Eye (tissue), 1 donor: Measurements from ENCODE around the gene PHIP.

ENCODE experiments used
- DNase-seq: peaks from one replicate; pipeline ENCODE4 v3.0.0-alpha.2; 2015

Gene PHIP

DNA sequence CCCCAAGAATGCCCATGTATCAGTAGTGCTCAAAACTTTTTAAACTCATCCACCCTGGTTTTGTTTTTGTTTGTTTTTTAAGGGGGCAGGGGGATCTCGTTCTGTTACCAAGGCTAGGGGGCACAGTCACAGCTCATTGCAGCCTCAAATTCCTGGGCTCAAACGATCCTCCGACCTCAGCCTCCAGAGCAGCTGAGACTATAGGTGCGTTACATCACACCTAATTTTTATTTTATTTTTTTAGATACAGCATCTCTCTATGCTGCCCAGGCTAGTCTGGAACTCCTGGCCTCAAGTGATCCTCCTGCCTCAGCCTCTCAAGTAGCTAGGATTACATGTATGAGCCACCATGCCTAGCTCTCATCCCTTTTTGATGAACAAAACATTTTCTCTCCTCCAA is 11.2 kb downstream of the PHIP start:
- DNase-seq = no peak

DNA sequence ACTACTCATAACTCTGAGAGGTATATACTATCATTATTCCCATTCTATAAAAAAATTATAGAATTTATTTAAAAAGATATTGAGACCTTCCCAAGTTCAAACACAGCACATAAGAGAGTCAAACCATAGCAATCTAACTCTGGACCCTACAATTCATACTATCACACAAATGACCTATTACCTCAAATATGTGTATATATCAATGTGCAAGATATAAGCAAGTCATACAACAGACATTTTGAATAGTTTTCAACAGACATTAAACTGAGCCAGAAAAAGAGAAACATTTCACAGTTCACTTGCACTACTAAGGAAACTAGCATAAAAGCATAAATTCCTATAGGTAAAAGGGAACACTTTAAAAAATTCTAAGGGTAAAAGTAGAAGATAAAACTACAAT is 11.7 kb downstream of the PHIP start:
- DNase-seq = no peak

DNA sequence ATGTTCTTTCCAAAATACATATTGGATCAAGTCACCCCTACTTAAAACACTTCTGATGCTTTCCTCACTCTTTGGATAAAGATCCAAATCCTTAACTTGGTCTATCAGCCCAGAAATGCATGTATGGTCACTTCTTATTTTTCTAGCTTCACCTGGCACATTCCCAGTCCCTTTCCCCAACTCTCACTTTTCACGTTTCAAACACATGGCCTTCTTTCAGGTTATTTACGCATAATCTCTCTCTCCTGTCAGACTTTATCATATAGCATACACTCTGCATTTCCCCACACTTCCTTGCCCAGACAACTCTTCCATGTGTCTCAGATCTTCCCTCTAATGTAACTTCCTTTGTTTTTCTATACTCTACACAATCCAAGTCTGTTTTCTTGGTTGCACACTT is 12.8 kb downstream of the PHIP start:
- DNase-seq = no peak

DNA sequence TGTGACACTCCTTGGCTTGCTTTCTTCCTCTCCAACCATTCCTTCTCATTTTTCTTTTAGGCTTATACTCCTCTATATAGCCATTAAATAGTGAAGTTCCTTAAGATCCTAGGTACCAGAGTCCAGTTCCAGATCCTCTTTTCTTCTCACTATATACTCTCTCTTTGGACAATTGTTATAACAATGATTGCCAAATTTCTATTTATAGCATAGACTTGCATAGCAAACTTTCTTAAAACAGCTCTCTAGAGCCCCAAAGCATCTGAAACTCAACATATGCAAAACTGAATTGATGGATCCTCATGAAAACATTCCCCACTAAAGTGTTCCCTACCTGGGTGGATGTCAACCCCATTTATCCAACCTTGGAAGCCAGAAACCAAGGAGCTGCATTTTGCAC is 13.4 kb downstream of the PHIP start:
- DNase-seq = no peak

DNA sequence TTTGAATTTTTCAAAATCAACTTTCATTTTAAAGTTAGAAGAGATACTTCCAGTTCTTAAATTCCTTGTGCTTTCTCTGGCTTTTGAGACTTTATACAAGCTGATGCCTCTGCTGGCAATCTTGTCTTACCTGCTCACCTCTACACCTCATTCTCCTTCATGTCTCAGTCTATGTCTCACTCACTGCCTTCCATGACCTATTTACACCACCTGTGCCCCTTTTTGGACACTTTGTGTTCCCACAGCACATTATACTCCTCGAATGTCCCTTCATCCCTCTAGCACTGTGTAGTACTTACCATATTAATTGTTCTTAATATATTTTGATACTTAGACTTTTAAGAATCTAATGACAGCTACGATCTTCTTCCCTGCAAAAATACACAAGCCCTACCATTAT is 15.3 kb downstream of the PHIP start:
- DNase-seq = no peak

DNA sequence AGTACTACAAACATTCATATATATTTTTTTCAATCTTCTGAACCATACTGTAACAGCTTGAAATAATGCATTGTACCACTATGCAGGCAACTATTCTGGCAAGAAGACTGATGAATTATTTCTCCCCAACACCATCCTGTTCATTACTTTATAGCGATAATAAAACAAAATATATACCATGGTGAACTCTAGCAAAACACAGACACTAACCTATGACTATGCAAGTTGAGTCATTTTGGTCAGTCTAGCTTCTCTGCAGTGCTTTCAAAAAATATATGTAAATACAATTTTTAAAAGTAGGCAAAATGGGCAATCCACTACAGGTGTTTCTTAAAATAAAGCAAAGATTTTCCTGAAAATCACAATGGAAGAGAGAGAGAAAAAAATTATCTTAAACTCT is 20.3 kb downstream of the PHIP start:
- DNase-seq = no peak

DNA sequence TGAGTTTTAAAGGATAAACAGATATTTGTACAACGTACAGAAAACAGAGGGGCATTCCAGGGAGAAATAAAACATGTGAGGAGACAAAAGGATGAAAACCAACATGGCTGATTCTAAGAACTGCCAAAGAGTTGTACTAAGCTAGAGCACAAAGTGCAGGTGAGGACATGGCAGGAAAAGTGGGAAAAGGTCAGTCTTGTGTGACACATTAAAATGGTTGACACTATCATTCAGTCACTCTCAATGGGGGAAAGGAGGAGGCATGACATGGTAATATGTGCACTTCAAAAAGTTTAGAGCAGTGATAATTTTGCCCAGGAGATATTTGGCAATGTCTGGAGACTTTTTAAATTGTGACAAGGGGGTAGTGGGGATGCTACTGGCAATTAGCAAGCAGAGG is 21.8 kb downstream of the PHIP start:
- no peak for DNase-seq

DNA sequence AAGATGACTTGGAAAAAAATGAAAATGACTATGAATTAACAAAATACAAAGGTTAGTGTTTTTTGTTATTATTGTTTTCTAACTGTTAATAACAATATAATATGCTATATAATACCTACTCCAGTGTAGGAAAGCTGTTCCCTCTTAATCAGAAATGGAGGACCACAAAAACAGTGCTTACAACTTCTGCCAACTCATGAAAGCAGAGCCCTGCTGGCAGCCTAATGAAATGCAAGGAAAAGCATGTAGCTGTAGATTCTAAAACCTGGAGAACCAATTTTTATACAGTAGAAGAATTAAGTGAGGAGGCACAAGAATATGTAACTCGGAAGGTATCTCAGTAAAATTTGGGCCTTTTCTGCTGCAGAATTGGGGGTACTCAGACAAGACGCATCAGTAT is 29.4 kb downstream of the PHIP start:
- DNase-seq = no peak

DNA sequence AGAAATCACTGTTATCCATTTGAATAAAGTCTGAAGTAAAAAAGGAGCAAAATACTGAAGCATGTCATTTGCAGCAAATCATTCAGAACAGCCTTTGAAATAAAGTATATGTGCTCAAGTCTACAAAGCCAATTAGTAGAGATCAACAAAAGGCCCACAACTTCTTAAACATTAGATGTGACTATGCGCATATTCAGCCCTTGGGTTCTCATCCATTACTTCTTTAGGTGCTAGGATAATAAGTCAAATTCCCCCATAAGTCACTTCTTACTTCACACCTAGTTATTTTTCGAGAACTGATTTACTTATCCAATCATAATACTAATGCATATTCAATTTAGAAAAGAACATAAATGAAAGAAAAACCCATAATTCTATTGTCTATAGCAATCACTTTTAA is 31.0 kb downstream of the PHIP start:
- DNase-seq = no peak

DNA sequence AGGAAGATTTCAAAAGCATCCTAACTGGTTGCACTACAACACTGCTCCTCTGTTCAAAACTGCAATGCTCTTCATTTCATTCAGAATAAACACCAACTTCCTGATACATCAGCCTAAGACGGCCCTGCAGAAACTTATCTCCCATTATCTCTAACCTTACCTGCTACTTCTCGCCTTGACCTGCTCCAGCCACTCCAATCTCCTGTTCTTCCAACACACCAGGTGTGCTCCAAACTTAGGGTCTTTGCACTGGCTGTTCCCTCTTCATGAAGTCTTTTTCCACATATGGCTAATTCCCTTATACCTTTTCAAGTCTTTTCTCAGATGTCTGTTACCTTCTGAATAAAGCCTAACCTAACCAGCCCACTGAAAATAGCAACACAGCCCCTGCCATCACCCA is 32.1 kb downstream of the PHIP start:
- DNase-seq = no peak

DNA sequence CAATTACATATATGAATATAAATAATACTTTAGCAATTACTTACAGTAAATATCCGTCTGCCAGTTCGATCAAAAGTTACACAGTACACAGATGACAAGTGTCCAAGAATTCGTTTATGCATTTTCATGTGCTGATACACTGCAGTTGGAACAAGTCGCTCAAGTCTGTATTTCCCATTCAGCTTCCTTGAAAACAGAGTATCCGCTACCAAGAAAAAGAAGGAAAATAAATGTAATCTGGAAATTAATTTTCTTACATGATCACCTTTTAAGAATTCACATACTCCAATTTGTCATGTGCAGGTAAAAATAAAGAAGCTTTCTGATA is 35.3 kb downstream of the PHIP start:
- DNase-seq = no peak

DNA sequence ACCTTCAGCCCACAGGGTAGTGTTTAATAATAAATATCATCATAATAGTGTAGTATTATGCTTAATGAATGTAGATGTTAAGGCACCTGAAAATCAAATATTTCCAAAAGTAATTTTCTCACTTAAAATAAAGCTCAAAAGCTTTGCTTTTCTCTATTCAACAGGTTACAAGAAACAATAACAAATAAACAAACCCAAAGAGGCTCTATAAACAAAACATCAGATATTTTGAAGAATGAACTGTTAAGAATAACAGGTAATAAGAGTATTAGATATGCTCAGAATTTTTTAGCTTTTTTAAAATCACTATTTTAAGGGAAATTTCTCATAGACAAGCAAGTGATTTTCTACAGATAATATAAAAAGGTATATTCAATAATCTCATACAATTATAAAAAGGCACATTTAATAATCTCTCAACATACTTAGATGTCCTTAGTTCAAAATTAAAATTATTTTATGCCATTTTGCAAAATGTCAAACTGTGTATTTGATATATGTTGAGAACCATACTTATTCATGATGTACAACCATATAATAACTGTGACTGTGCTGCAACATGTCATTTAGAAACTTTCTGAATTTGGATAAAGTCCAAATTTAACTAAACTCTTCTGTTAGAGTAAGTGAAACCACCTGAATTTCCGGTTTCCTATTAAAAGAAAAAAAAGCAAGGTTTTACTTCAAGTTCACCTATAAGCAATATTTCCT is 35.8 kb downstream of the PHIP start:
- no peak for DNase-seq

DNA sequence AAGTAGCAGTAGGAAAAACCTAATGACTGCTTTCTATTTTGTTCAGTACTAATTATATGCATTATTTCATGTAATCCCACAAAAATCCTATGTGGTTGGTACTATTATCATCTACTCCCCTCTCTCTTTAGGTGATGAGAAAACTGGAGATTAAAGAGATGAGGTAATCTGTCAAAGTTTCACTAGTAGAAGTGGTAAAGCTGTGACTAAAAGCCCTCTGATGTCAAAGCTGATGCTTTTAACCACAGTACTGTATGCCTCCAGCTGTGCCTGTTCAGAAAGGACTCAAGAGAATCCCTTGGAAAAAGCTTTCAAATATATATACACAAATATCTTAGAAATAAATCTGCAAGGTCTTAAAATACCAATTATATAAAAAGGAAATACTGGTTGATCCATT is 38.0 kb downstream of the PHIP start:
- DNase-seq = peak; percentile 17

DNA sequence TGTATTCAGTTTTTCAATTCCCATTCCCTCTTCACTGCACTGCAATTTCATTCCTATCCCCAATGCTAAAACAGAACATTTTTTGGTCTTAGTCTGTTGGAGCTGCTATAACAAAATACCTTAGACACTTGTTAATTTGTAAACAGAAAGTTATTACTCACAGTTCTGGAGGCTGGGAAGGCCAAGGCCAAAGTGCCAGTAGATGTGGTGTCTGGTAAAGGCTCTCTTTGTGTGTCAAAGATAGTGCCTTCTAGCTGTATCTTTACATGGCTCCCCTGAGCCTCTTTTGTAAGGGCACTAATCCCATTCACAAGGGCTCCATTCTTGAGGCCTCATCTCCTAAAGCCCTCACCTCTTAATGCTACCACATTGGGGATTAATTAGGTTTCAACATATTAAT is 40.0 kb downstream of the PHIP start:
- DNase-seq = no peak

DNA sequence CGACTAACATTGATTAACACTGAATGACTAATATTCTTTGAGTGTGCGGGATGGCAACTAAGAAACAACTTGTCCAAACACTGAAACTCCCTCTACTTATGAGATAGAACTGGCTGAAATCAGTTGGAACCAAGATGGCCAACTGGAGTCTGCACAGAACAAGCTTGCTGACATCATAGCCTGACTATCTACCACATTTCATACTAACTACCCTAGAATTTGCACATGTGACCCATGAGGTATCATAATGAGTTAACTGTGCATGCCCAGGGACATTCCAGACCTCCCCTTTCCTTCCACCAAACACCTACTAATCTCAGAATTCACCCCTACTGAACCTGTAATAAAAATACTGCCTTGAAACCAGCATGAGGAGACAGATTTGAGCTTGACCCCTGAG is 43.2 kb downstream of the PHIP start:
- DNase-seq = no peak

DNA sequence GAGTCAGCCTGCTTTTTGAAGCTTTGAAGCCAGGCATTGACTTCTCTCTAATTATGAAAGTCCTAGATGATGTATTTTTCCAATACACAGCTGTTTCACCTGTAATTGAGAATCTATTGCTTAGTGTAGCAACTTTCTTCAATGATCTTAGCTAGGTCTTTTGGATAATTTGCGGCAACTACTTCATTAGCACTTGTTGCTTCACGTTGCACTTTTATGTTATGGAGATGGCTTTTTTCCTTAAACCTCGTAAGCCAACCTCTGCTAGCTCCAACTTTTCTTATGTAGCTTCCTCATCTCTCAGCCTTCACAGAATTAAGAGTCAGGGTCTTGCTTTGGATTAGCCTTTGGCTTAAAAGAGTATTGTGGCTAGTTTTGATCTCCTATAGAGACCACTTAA is 44.8 kb downstream of the PHIP start:
- DNase-seq = no peak

DNA sequence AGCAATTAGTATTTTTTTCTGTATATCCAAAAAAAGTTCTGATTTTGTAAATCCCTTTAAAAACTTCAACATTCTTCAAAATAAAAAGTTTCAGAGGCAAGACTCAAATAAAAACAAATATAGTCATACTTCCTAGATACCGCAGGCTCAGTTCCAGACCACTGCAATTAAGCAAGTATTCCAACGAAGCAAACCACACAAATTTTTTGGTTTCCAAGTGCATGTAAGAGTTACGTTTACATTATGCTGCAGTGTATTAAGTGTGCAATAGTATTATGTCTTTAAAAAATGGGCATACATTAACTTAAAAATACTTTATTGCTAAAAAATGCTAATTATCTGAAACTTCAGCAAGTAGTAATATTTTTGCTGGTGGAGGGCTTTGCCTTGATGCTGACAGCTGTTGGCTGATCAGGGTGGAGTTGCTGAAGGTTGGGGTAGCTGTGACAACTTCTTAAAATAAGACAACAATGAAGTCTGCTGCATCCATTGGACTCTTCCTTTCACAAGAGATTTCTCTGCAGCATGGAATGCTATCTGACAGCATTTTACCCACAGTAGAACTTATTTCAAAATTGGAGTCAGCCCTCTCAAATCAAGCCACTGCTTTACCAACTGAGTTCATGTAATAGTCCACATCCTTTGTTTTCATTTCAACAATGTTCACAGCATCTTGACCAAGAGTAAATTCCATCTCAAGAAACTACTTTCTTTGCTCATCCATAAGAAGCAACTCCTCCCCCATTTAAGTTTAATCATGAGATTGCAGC is 46.0 kb downstream of the PHIP start:
- no peak for DNase-seq

DNA sequence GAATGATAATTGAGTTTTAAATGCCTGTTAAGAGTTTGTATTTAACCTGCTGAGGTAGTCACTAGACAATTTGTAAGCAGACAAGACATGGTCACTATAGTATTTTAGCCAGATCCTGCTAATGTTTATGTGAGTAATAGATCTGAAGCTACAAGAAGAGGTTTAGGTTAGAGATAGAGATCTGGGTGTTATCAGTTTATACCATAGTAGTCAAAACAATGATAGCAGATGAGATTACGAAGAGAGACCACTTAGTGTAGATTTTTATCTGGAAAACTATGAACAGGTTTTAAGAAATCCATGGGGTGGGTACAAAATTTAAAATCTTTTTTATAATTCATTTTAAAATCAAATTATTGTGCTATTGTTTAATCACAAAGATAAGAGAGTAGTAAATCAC is 47.5 kb downstream of the PHIP start:
- DNase-seq = no peak

DNA sequence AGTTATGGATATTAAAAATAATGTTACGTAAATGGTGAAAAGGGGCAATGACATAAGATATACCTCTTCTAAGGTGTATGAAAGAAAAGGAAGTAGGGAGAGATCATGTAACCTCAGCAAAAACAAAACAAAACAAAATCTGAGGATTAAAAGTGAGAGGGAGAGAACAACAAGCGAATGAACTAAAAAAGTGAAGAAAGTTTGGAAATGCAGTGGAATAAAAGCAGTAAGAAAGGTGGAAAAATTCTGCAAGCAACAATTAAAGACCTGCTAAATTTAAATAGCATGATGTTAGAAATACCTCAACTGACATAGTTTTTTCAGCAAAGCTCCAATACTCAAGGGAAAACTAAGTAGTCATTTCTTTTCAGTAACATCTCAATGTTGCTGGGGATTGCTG is 48.0 kb downstream of the PHIP start:
- no peak for DNase-seq

DNA sequence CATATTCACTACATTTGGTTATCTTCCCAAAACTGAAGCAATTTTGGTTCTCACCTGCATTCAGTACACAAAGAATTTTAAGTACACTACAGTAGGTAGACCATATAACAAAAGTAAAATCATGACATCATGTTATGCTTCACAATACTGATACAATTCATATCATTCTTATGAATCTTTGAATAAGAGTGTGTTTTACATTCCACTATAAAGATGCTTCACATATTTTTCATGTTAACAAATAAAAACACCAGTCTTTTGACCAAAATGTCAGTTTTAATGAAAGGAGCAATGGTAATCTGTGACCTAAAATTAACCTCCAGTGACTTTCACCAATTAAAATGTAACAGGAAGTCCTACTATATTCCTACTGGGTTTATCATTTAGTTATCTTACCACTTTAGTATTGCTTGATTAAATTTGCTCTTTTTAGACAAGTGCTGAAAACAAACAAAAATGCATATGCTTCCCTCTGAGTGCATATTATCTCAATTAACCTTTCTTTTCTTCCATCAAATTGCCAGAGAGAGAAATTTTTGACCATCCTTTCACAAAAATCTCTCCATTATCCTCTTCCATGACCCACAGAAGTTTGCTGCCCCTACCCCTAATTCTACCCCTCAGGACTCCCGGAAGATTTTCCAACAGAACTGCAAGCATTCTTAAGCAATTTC is 49.3 kb downstream of the PHIP start:
- no peak for DNase-seq

DNA sequence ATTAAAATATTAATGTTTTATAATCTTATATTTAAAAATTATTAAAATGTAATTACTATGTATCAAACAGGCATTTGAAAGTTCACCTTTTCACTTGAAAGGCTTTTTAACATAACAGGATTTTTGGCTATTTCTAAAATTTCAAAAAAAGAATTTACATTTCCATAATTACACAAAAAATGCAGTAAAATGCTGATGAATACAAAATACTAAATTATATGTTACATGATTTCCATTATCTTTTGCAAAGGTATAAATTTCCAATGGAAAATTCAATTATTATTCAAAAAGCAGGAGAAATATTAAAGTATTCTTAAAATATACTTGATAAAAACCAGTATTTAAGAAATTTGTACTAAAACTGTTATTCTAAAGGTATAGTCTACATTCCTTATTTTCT is 66.1 kb downstream of the PHIP start:
- DNase-seq = no peak

DNA sequence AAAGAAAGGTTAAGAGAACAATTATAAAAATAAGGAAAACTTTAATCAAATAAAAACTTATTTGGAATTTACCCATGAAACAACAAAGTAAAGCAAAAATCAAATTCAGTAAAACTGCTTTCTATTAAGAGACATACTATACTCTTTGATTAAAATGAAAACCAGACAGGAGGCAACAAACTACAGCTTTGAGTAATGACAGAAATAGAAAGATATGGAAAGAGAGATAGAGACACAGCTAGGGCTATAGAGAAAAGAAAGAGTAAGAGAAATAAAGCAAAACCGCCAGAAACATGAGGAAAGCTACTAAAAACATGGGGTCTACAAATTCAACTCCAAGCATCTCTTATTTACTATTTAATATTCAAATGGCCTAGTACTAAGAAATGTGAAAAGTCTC is 67.6 kb downstream of the PHIP start:
- DNase-seq = no peak

DNA sequence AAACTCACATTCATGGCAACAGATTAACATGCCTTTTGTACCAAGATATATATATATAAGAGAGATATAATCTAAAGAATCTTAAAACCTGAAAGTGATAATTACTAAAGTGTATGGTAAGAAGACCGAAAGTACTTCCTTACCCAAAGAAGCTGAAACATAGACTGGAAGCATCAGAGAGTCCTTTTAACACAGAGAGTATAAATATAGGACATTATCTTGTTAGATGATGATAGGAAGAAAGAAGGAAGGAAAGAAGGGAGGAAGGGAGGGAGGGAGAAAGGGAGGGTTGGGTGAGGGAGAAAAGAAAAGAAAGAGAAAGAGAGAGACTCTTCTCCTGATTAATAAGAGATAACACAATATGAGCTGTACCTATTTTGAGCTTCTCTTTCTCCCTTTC is 68.2 kb downstream of the PHIP start:
- DNase-seq = no peak

DNA sequence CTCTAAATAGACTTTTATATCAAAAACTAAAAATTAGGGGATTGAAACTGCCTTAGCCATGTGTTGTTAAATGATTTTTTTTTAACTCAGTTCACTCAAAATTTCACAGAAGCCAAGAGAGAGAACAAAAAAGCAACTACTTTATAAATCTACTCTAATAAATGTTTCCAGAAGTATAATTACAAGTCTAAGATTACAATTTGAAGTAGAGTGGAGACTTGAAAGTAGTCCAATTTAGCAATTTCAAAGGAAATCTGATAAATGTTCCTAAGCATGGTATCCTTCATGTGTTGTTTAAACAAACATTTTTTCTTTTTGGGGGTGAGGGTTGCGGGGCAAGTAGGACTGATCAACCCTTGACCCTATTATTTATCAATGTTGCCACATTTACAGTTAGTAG is 72.6 kb downstream of the PHIP start:
- DNase-seq = no peak

DNA sequence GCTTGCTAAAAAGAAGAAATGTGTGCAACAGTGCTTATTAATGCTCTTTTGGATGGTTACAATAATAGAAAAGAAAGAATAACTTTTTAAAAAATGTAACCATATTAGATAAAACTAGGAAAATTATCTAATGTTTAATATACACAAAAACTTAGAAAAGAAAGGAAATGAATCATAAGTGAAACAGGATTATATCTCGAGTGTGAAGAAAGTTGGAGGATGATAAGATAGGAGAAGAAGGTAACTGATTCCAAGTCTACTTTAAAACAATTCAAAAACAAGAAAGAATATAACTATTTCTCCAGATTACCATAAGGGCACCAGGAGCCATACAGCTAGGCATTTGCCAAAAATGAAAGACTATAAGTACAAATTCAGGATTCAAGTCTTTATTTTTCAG is 73.0 kb downstream of the PHIP start:
- no peak for DNase-seq
